Type B pancreatic cell (in vitro differentiated cells): ENCODE data around the gene YPEL1. TPM values are rescaled to one million over a fixed set of nuclear protein-coding genes. Genes with fewer than 3 reads are reported as not detected.

Source experiments
- DNase-seq: peaks from one replicate; pipeline ENCODE4 v3.0.0; 2021; ENCODE audit warnings: mixed read lengths; ENCODE audit not compliant: unreplicated experiment; ENCODE audit errors: extremely low spot score
- H3K27ac Mint-ChIP-seq: 2 replicates; pipeline ENCODE4 v1.8.0; 2021; ENCODE audit warnings: mild to moderate bottlenecking, mixed read lengths
- H3K27me3 Mint-ChIP-seq: 2 replicates; pipeline ENCODE4 v1.8.0; 2021; ENCODE audit warnings: mixed read lengths
- H3K36me3 Mint-ChIP-seq: 2 replicates; pipeline ENCODE4 v1.8.0; 2021; ENCODE audit warnings: mixed read lengths
- H3K4me1 Mint-ChIP-seq: one replicate; pipeline ENCODE4 v1.8.0; 2021; ENCODE audit warnings: mixed read lengths; ENCODE audit not compliant: unreplicated experiment
- H3K4me3 Mint-ChIP-seq: 2 replicates; pipeline ENCODE4 v1.8.0; 2021; ENCODE audit warnings: mild to moderate bottlenecking, mixed read lengths
- H3K9me3 Mint-ChIP-seq: 2 replicates; pipeline ENCODE4 v1.8.0; 2021; ENCODE audit warnings: mixed read lengths
- total RNA-seq: library from RNA; stranded (reverse); gene quantifications from 2 replicates; pipeline ENCODE4 v1.2.1, GENCODE V29; 2021; ENCODE audit warnings: low replicate concordance
- TF ChIP-seq, protein P1 (sequence below): fragments of 200-600 bp; sonication (generic); conservative IDR thresholded peaks from 2 replicates; pipeline ENCODE4 v1.5.0; 2021; ENCODE audit warnings: antibody characterized with exemption, mild to moderate bottlenecking

YPEL1 gene
- total RNA-seq, 1 donor from 2014 or later, result 19.3 TPM

DNA sequence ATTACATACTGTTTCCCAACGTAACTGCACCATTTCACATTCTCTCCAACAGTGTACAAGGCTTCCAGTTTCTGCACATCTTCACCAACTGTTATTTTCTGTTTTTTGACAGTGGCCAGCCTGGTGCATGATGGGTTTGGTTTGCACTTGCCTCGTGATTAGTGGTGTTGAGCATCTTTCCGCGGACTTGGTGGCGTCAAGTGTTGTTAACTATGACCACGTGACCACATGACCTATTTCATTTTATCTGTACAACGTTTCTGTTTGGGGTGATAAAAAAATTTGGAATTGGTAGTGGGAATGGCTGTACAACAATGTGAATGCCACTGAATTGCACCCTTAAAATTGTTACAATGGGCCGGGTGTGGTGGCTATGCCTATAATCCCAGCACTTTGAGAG lies 2.5 kb upstream of the YPEL1 start:
- H3K4me1 Mint-ChIP-seq, result peaks cover 6% of the 10 kb centered on the region
- no peaks in the 10 kb centered on the region for H3K36me3 Mint-ChIP-seq
- no peak for DNase-seq
- peaks cover 12% of the 10 kb centered on the region for H3K27me3 Mint-ChIP-seq
- no peaks in the 10 kb centered on the region for H3K9me3 Mint-ChIP-seq
- H3K4me3 Mint-ChIP-seq, result no peak overlapping the region
- TF ChIP-seq, protein P1, sequence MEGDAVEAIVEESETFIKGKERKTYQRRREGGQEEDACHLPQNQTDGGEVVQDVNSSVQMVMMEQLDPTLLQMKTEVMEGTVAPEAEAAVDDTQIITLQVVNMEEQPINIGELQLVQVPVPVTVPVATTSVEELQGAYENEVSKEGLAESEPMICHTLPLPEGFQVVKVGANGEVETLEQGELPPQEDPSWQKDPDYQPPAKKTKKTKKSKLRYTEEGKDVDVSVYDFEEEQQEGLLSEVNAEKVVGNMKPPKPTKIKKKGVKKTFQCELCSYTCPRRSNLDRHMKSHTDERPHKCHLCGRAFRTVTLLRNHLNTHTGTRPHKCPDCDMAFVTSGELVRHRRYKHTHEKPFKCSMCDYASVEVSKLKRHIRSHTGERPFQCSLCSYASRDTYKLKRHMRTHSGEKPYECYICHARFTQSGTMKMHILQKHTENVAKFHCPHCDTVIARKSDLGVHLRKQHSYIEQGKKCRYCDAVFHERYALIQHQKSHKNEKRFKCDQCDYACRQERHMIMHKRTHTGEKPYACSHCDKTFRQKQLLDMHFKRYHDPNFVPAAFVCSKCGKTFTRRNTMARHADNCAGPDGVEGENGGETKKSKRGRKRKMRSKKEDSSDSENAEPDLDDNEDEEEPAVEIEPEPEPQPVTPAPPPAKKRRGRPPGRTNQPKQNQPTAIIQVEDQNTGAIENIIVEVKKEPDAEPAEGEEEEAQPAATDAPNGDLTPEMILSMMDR, result no peak
- no peak overlapping the region for H3K27ac Mint-ChIP-seq

DNA sequence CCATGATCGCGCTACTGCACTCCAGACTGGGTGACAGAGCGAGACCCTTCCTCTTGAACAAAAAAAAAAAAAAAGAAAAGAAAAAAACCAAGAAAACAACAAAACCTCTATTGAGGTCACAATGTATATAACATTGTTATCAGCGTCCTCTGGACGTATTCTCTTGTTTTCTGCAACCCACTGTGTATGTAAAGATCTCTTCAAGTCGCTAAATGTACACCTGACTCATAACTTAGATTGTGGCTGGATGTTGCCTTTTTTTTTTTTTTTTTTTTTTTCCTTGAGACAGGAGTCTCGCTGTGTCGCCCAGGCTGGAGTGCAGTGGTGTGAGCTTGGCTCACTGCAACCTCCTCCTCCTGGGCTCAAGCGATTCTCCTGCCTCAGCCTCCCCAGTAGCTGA lies 1.4 kb upstream of the YPEL1 start:
- Mint-ChIP-seq H3K27me3 (peaks cover 11% of the 10 kb centered on the region), H3K4me3 (no peak overlapping the region), H3K36me3 (no peaks in the 10 kb centered on the region), H3K9me3 (no peaks in the 10 kb centered on the region), H3K27ac (no peak overlapping the region), H3K4me1 (peaks cover 6% of the 10 kb centered on the region)
- TF ChIP-seq, protein P1, result no peak
- DNase-seq, result no peak

DNA sequence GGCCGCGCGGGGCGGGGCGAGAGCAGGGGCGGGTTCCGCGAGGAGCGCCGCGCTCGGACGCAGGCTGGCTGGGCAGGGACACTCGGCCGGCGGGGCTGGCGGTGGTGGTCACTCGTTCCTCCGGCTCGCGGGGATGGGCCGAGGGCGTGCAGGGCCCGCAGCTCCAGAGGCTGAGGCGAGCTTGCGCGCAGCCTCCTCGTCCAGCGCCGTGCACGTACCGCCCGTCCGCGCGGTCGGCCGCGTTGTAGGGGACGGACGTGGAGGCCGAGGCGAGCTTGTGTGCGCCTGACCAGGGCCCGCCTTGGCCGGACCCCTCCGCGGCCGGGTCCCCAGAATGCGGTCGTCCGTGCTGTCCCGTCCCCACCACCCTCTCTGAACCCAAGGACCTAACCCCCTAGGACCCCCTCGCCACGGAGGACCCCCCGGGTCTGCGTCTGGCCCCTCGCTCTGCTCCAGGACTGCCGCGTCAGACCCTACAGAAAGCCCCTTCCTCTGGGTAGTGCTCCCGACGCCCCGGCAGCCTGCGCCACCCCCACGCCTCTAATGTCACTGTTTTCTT lies 569 bp upstream of the YPEL1 start:
- H3K4me1 Mint-ChIP-seq, result peaks cover 6% of the 10 kb centered on the region
- no peaks in the 10 kb centered on the region for H3K36me3 Mint-ChIP-seq
- H3K27ac Mint-ChIP-seq, result no peak overlapping the region
- H3K27me3 Mint-ChIP-seq, result peaks cover 9% of the 10 kb centered on the region
- TF ChIP-seq, protein P1, result no peak
- H3K4me3 Mint-ChIP-seq, result peak overlapping the region; percentile 51
- H3K9me3 Mint-ChIP-seq, result no peaks in the 10 kb centered on the region
- no peak for DNase-seq

DNA sequence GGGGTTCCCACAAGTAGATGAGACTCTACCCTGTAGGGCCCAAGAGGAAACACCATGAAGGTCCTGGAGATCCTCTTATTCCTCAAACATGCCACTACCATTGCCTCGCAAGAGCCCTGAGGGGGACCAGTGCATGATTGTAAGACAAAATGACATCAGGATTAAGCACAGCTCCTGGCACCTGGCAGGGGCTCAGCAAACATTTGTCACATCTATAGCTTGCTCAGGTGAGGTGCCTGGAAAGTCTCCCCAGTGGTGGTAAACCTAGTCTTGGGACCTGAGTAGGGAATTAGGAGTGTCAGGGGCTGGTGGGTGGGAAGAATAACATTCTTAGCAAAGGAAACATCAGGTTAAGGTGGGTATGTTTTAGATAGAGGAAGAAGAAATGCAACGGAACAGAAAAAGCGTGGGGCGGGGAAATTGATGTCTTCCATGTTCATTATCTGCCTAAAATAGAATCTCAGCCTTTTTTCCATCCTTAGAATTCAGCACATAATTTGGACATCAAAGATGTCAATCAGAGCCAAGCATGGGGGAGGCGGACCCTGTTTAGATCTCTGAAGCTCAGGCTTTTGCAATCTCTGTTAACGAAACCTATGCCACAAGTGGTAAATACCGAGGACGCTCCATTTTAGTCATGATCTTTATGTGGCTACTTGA lies 924 bp downstream of the YPEL1 start:
- Mint-ChIP-seq H3K9me3 (no peaks in the 10 kb centered on the region), H3K27me3 (peaks cover 4% of the 10 kb centered on the region), H3K4me1 (peaks cover 6% of the 10 kb centered on the region), H3K4me3 (peak overlapping the region; percentile 97), H3K27ac (peak overlapping the region; percentile 90), H3K36me3 (no peaks in the 10 kb centered on the region)
- no peak for DNase-seq
- TF ChIP-seq, protein P1, result no peak

DNA sequence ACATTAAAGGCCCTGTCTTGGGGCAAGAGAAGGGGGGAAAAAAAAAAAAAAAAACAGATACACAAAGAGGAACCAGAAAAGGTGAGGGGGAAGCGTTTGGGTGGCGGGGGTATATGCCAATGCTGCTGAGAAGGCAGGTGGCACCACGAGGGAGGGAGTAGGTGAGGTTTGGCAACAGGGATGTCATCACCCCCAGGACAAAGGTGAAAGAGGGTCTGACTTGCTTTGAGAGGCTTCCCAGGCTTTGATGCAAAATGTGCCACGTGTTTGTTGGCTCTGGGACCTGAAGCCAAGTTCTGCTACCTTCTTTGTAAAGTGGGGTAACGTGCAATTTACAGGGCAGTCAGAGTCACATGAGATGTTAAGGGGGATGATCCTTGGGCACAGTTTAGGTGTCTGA lies 4.1 kb downstream of the YPEL1 start:
- TF ChIP-seq, protein P1, result no peak
- DNase-seq, result no peak
- Mint-ChIP-seq H3K4me3 (no peak overlapping the region), H3K27ac (no peak overlapping the region), H3K27me3 (no peaks in the 10 kb centered on the region), H3K9me3 (no peaks in the 10 kb centered on the region), H3K4me1 (peaks cover 12% of the 10 kb centered on the region), H3K36me3 (no peaks in the 10 kb centered on the region)
